SK-N-SH treated with all-trans-retinoic acid at 6 μM for 48 hours (cell line): ENCODE data around the gene PRKCE.

Source experiments
- ATAC-seq: fragments of 200-7000 bp; cut with Tn5 transposase; 3 replicates; pipeline ENCODE4 v1.9.1; 2020; ENCODE audit warnings: mild to moderate bottlenecking, moderate library complexity
- ARNTL ChIP-seq: fragments of 450-650 bp; formaldehyde crosslinking; IDR thresholded peaks from 2 replicates; pipeline ENCODE4 v1.5.0; 2020; ENCODE audit warnings: low read depth, mild to moderate bottlenecking, moderate library complexity, borderline replicate concordance
- BACH2 ChIP-seq: fragments of 250-450 bp; sonication (Bioruptor Pico); IDR thresholded peaks from 2 replicates; pipeline ENCODE4 v1.9.0; 2021; ENCODE audit warnings: mild to moderate bottlenecking, borderline replicate concordance
- CSDC2 ChIP-seq: fragments of 250-450 bp; sonication (Bioruptor Pico); IDR thresholded peaks from 2 replicates; pipeline ENCODE4 v1.5.0; 2020; ENCODE audit warnings: mild to moderate bottlenecking, moderate library complexity
- ESRRG ChIP-seq: fragments of 250-450 bp; sonication (Bioruptor Pico); IDR thresholded peaks from 2 replicates; pipeline ENCODE4 v1.6.1; 2021; ENCODE audit warnings: mild to moderate bottlenecking
- GLIS3 ChIP-seq: fragments of 250-450 bp; sonication (Bioruptor Pico); IDR thresholded peaks from 2 replicates; pipeline ENCODE4 v1.5.0; 2020; ENCODE audit warnings: mild to moderate bottlenecking, moderate library complexity
- OSR1 ChIP-seq: fragments of 250-450 bp; sonication (Bioruptor Pico); IDR thresholded peaks from 2 replicates; pipeline ENCODE4 v1.8.0; 2022; ENCODE audit warnings: moderate library complexity, mild to moderate bottlenecking, inconsistent platforms
- PPARA ChIP-seq: fragments of 250-450 bp; sonication (Bioruptor Pico); IDR thresholded peaks from 2 replicates; pipeline ENCODE4 v1.5.0; 2020; ENCODE audit warnings: mild to moderate bottlenecking, borderline replicate concordance
- RARB ChIP-seq: fragments of 250-450 bp; sonication (Bioruptor Pico); IDR thresholded peaks from 2 replicates; pipeline ENCODE4 v1.8.0; 2021; ENCODE audit warnings: mild to moderate bottlenecking, moderate library complexity
- TCF4 ChIP-seq: fragments of 250-450 bp; sonication (Bioruptor Pico); IDR thresholded peaks from 2 replicates; pipeline ENCODE4 v1.8.0; 2021; ENCODE audit warnings: mild to moderate bottlenecking, moderate library complexity, borderline replicate concordance
- TOX ChIP-seq: fragments of 250-450 bp; sonication (Bioruptor Pico); IDR thresholded peaks from 2 replicates; pipeline ENCODE4 v1.8.0; 2021; ENCODE audit warnings: mild to moderate bottlenecking, moderate library complexity, borderline replicate concordance
- ZC3H10 ChIP-seq: fragments of 250-450 bp; sonication (Bioruptor Pico); IDR thresholded peaks from 2 replicates; pipeline ENCODE4 v1.5.1; 2021; ENCODE audit warnings: mild to moderate bottlenecking, moderate library complexity
- ZFP3 ChIP-seq: fragments of 250-450 bp; sonication (Bioruptor Pico); IDR thresholded peaks from 2 replicates; pipeline ENCODE4 v1.5.0; 2020; ENCODE audit warnings: mild to moderate bottlenecking, moderate library complexity
- ZFP30 ChIP-seq: fragments of 450-650 bp; formaldehyde crosslinking; IDR thresholded peaks from 2 replicates; pipeline ENCODE4 v1.5.0; 2022; ENCODE audit warnings: mild to moderate bottlenecking, moderate library complexity
- ZNF565 ChIP-seq: fragments of 450-650 bp; formaldehyde crosslinking; conservative IDR thresholded peaks from 2 replicates; pipeline ENCODE4 v1.5.0; 2020; ENCODE audit warnings: low read depth, mild to moderate bottlenecking, moderate library complexity
- ZNF70 ChIP-seq: fragments of 450-650 bp; formaldehyde crosslinking; IDR thresholded peaks from 2 replicates; pipeline ENCODE4 v1.5.0; 2020; ENCODE audit warnings: mild to moderate bottlenecking, moderate library complexity
- ZNF8 ChIP-seq: fragments of 450-650 bp; formaldehyde crosslinking; IDR thresholded peaks from 2 replicates; pipeline ENCODE4 v1.5.0; 2020; ENCODE audit warnings: mild to moderate bottlenecking, moderate library complexity
- TF ChIP-seq, protein P1 (sequence below): fragments of 250-450 bp; sonication (Bioruptor Pico); IDR thresholded peaks from 2 replicates; pipeline ENCODE4 v1.5.1; 2021; ENCODE audit warnings: mild to moderate bottlenecking, moderate library complexity
- TF ChIP-seq, protein P2 (sequence below): fragments of 250-450 bp; sonication (Bioruptor Pico); IDR thresholded peaks from 2 replicates; pipeline ENCODE4 v1.8.0; 2020; ENCODE audit warnings: mild to moderate bottlenecking, moderate library complexity, borderline replicate concordance
- TF ChIP-seq, protein P3 (sequence below): fragments of 250-450 bp; sonication (Bioruptor Pico); IDR thresholded peaks from 2 replicates; pipeline ENCODE4 v1.5.1; 2020; ENCODE audit warnings: low read depth, mild to moderate bottlenecking, moderate library complexity
- TF ChIP-seq, protein P4 (sequence below): fragments of 250-450 bp; sonication (Bioruptor Pico); IDR thresholded peaks from 2 replicates; pipeline ENCODE4 v1.5.0; 2020; ENCODE audit warnings: mild to moderate bottlenecking, moderate library complexity
- TF ChIP-seq, protein P5 (sequence below): fragments of 250-450 bp; sonication (Bioruptor Pico); IDR thresholded peaks from 2 replicates; pipeline ENCODE4 v1.8.0; 2021; ENCODE audit warnings: low read depth, mild to moderate bottlenecking, moderate library complexity, borderline replicate concordance

PRKCE gene

DNA sequence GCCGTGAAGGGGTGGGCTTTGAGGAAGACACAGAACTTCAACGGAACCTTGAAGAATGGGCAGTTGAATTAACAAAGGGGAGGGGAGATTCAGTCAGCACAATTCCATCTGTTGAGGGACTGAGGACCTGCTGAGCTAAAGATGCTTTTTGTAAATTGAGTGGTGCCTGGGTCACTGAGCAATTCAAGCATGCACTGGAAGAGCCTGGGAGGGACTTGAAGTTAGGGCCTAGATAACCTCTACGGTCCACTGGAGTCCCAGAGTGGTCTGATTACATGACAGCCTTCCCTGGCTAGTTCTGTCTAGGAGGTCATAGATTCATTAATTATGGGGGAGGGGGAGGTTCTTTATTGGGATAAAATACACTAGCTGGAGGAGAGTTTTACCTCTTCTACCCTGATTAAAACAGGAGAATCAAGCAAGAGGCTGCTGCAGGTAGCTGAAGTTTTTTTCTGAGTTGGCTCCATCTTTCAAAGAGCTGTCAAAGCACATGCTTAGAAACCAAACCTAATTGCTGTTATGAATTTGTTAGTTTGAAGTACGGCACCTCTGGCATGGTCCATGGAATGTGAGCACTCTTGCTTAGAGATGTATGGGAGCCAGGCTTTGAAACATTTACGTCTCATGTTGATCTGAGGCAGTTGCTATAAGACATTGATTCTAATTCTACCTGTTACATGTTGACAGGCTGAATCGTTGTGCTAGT lies 290.2 kb downstream of the PRKCE start:
- ATAC-seq = no peak
- TF ChIP-seq, protein P1, sequence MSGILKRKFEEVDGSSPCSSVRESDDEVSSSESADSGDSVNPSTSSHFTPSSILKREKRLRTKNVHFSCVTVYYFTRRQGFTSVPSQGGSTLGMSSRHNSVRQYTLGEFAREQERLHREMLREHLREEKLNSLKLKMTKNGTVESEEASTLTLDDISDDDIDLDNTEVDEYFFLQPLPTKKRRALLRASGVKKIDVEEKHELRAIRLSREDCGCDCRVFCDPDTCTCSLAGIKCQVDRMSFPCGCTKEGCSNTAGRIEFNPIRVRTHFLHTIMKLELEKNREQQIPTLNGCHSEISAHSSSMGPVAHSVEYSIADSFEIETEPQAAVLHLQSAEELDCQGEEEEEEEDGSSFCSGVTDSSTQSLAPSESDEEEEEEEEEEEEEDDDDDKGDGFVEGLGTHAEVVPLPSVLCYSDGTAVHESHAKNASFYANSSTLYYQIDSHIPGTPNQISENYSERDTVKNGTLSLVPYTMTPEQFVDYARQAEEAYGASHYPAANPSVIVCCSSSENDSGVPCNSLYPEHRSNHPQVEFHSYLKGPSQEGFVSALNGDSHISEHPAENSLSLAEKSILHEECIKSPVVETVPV (CRISPR knock-in tag) = no peak
- no peak for TF ChIP-seq ARNTL
- TF ChIP-seq ZNF70 (CRISPR knock-in tag) = no peak
- no peak for TF ChIP-seq ZNF565 (CRISPR knock-in tag)
- TF ChIP-seq ZFP30 (CRISPR knock-in tag) = no peak
- no peak for TF ChIP-seq ESRRG (CRISPR knock-in tag)
- TF ChIP-seq ZFP3 = no peak
- TF ChIP-seq OSR1 = no peak
- TF ChIP-seq, protein P2, sequence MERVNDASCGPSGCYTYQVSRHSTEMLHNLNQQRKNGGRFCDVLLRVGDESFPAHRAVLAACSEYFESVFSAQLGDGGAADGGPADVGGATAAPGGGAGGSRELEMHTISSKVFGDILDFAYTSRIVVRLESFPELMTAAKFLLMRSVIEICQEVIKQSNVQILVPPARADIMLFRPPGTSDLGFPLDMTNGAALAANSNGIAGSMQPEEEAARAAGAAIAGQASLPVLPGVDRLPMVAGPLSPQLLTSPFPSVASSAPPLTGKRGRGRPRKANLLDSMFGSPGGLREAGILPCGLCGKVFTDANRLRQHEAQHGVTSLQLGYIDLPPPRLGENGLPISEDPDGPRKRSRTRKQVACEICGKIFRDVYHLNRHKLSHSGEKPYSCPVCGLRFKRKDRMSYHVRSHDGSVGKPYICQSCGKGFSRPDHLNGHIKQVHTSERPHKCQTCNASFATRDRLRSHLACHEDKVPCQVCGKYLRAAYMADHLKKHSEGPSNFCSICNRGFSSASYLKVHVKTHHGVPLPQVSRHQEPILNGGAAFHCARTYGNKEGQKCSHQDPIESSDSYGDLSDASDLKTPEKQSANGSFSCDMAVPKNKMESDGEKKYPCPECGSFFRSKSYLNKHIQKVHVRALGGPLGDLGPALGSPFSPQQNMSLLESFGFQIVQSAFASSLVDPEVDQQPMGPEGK = no peak
- TF ChIP-seq ZNF8 = no peak
- no peak for TF ChIP-seq ZC3H10
- no peak for TF ChIP-seq TCF4 (CRISPR knock-in tag)
- TF ChIP-seq TOX (CRISPR knock-in tag) = no peak

DNA sequence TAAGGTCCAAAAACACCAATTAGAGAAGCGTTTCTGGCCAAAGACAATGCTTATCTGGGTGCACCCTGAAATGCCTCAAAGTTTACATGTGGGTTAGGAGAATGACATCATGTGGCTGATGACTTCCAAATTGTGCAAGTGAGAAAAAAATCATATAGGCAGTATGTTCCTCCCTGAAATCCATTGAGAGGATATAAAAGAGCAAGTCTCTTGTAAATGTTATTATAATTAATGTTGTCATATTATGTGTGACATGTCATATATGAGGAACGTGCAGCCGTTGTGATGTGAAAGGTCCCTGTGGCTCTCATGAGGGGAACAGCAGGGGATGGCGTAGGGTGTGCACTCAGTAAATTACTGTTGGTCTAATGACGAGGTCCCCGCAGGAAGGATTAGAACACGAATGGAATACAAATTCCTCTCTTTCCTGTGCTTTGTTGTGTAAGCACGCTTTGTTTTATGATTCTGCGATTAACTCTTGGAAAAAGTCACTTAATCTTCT lies 290.8 kb downstream of the PRKCE start:
- TF ChIP-seq ZC3H10 = no peak
- TF ChIP-seq ZFP30 (CRISPR knock-in tag) = no peak
- TF ChIP-seq, protein P3, sequence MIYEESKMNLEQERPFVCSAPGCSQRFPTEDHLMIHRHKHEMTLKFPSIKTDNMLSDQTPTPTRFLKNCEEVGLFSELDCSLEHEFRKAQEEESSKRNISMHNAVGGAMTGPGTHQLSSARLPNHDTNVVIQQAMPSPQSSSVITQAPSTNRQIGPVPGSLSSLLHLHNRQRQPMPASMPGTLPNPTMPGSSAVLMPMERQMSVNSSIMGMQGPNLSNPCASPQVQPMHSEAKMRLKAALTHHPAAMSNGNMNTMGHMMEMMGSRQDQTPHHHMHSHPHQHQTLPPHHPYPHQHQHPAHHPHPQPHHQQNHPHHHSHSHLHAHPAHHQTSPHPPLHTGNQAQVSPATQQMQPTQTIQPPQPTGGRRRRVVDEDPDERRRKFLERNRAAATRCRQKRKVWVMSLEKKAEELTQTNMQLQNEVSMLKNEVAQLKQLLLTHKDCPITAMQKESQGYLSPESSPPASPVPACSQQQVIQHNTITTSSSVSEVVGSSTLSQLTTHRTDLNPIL (CRISPR knock-in tag) = no peak
- TF ChIP-seq GLIS3 (CRISPR knock-in tag) = no peak
- TF ChIP-seq, protein P2 = no peak
- TF ChIP-seq BACH2 = no peak
- TF ChIP-seq ARNTL = no peak
- no peak for TF ChIP-seq PPARA
- no peak for TF ChIP-seq OSR1
- no peak for TF ChIP-seq CSDC2 (CRISPR knock-in tag)
- no peak for TF ChIP-seq TOX (CRISPR knock-in tag)
- TF ChIP-seq, protein P4, sequence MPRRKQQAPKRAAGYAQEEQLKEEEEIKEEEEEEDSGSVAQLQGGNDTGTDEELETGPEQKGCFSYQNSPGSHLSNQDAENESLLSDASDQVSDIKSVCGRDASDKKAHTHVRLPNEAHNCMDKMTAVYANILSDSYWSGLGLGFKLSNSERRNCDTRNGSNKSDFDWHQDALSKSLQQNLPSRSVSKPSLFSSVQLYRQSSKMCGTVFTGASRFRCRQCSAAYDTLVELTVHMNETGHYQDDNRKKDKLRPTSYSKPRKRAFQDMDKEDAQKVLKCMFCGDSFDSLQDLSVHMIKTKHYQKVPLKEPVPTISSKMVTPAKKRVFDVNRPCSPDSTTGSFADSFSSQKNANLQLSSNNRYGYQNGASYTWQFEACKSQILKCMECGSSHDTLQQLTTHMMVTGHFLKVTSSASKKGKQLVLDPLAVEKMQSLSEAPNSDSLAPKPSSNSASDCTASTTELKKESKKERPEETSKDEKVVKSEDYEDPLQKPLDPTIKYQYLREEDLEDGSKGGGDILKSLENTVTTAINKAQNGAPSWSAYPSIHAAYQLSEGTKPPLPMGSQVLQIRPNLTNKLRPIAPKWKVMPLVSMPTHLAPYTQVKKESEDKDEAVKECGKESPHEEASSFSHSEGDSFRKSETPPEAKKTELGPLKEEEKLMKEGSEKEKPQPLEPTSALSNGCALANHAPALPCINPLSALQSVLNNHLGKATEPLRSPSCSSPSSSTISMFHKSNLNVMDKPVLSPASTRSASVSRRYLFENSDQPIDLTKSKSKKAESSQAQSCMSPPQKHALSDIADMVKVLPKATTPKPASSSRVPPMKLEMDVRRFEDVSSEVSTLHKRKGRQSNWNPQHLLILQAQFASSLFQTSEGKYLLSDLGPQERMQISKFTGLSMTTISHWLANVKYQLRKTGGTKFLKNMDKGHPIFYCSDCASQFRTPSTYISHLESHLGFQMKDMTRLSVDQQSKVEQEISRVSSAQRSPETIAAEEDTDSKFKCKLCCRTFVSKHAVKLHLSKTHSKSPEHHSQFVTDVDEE (CRISPR knock-in tag) = no peak
- no peak for TF ChIP-seq ZNF70 (CRISPR knock-in tag)
- TF ChIP-seq RARB (CRISPR knock-in tag) = no peak
- TF ChIP-seq, protein P5, sequence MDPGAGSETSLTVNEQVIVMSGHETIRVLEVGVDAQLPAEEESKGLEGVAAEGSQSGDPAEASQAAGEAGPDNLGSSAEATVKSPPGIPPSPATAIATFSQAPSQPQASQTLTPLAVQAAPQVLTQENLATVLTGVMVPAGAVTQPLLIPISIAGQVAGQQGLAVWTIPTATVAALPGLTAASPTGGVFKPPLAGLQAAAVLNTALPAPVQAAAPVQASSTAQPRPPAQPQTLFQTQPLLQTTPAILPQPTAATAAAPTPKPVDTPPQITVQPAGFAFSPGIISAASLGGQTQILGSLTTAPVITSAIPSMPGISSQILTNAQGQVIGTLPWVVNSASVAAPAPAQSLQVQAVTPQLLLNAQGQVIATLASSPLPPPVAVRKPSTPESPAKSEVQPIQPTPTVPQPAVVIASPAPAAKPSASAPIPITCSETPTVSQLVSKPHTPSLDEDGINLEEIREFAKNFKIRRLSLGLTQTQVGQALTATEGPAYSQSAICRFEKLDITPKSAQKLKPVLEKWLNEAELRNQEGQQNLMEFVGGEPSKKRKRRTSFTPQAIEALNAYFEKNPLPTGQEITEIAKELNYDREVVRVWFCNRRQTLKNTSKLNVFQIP (CRISPR knock-in tag) = no peak
- TF ChIP-seq ZNF565 (CRISPR knock-in tag) = no peak
- TF ChIP-seq ZNF8 = no peak
- no peak for ATAC-seq
